Fibroblast of lung (primary cell): ENCODE results near the gene IQGAP2. TPM values are rescaled to one million over a fixed set of nuclear protein-coding genes. Genes with fewer than 3 reads are reported as not detected.

ENCODE experiments used
- DNase-seq, 2 donors: peaks; one replicate each; pipeline versions ENCODE4 v3.0.0 to v3.0.0-alpha.2; 2010; ENCODE audit warnings: low read depth in 2 of 2
- H2AFZ ChIP-seq: 2 replicates; pipeline ENCODE4 v1.5.1; 2012; ENCODE audit warnings: low read length, control low read depth, inconsistent platforms
- H3K27ac ChIP-seq: 2 replicates; pipeline ENCODE4 v1.5.1; 2011; ENCODE audit warnings: low read length, control low read depth; ENCODE audit not compliant: insufficient read depth
- H3K27me3 ChIP-seq: 2 replicates; pipeline ENCODE4 v1.5.1; 2011; ENCODE audit warnings: mild to moderate bottlenecking, low read length; ENCODE audit not compliant: control insufficient read depth, insufficient read depth
- H3K36me3 ChIP-seq: 2 replicates; pipeline ENCODE4 v1.5.1; 2011; ENCODE audit warnings: low read length; ENCODE audit not compliant: control insufficient read depth, insufficient read depth
- H3K4me1 ChIP-seq: 2 replicates; pipeline ENCODE4 v1.5.1; 2011; ENCODE audit warnings: low read length; ENCODE audit not compliant: control insufficient read depth, insufficient read depth; ENCODE audit errors: extremely low read depth
- H3K4me2 ChIP-seq: 2 replicates; pipeline ENCODE4 v1.5.1; 2011; ENCODE audit warnings: low read length, control low read depth; ENCODE audit not compliant: insufficient read depth; ENCODE audit errors: extremely low read depth
- H3K4me3 ChIP-seq, 4 experiments: fragments of 200-600 bp in 1 of 4; sonication (generic) in 1 of 4; replicated peaks in 1 of 4; 2 replicates each; pipeline ENCODE4 v1.5.1; 2011 to 2016; ENCODE audit warnings: low read length in 4 of 4, low read depth in 3 of 4, mild to moderate bottlenecking in 3 of 4, control low read depth in 2 of 4, inconsistent platforms in 1 of 4, mixed read lengths in 1 of 4; ENCODE audit not compliant: insufficient read depth in 1 of 4; ENCODE audit errors: control extremely low read depth in 1 of 4
- H3K79me2 ChIP-seq: 2 replicates; pipeline ENCODE4 v1.5.1; 2012; ENCODE audit warnings: mild to moderate bottlenecking, low read length, inconsistent platforms; ENCODE audit not compliant: control insufficient read depth, insufficient read depth
- H3K9ac ChIP-seq: 2 replicates; pipeline ENCODE4 v1.5.1; 2011; ENCODE audit warnings: mild to moderate bottlenecking, low read length, control low read depth; ENCODE audit not compliant: insufficient read depth
- H3K9me3 ChIP-seq: 2 replicates; pipeline ENCODE4 v1.5.1; 2012; ENCODE audit warnings: low read depth, low read length; ENCODE audit not compliant: control insufficient read depth, insufficient read depth
- H4K20me1 ChIP-seq: 2 replicates; pipeline ENCODE4 v1.5.1; 2011; ENCODE audit warnings: low read length; ENCODE audit not compliant: control insufficient read depth, insufficient read depth; ENCODE audit errors: extremely low read depth
- EZH2 ChIP-seq: IDR thresholded peaks from 2 replicates; pipeline ENCODE4 v1.5.1; 2012; ENCODE audit warnings: low read length, control low read depth, mild to moderate bottlenecking; ENCODE audit errors: missing control alignments
- polyA plus RNA-seq, 2 donors: library from polyadenylated mRNA; depleted of rRNA in 1 of 2; stranded (reverse) in 1 of 2; unstranded in 1 of 2; fragments of >200 nt; gene quantifications; 2 replicates each; pipeline ENCODE4 v1.2.1, GENCODE V29; 2011 to 2012; ENCODE audit warnings: missing spikeins in 1 of 2
- total RNA-seq: library from RNA; depleted of rRNA; stranded (reverse); fragments of >200 nt; gene quantifications from 2 replicates; pipeline ENCODE4 v1.2.1, GENCODE V29; 2014
- TF ChIP-seq, protein P1 (sequence below), 2 donors: IDR thresholded peaks in 1 of 2; conservative IDR thresholded peaks in 1 of 2; 1 replicate in 1 of 2; 2 replicates in 1 of 2; pipeline ENCODE4 v1.5.1; 2011 to 2012; ENCODE audit warnings: low read length in 2 of 2, control low read depth in 1 of 2, inconsistent platforms in 1 of 2, low read depth in 1 of 2, mild to moderate bottlenecking in 1 of 2

IQGAP2 gene
- total and polyA plus RNA-seq, 2 donors (not counting 1 experiment from before 2014, with no cell fraction given) = 5.1 to 7.9 TPM

DNA sequence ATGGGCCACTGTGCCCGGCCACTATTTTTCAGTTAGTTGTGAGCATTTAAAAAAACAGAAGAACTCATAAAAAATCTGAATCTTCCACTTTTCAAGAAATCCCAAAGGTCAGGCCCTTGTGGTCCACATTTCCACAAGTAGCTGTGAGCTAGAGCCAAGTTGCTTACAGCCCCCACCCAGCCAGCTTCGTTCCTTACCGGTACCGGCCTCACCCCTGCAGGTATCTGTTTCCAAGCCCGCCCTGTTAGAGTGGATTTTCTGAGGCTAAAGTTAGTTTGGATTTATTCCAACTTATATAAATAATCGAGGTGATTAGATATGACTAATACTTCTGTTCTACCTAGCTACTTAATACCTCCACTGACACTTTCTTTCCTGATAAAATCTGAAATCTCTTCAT, 139.2 kb downstream of the IQGAP2 start:
- H3K4me2 ChIP-seq = no peak overlapping the region
- no peaks in the 10 kb centered on the region for H3K27me3 ChIP-seq
- no peaks in the 10 kb centered on the region for H3K4me1 ChIP-seq
- no peaks in the 10 kb centered on the region for H3K36me3 ChIP-seq
- no peak overlapping the region for H3K4me3 ChIP-seq
- no peak overlapping the region for H2AFZ ChIP-seq
- no peak overlapping the region for H3K9ac ChIP-seq
- H4K20me1 ChIP-seq = no peaks in the 10 kb centered on the region
- TF ChIP-seq, protein P1, sequence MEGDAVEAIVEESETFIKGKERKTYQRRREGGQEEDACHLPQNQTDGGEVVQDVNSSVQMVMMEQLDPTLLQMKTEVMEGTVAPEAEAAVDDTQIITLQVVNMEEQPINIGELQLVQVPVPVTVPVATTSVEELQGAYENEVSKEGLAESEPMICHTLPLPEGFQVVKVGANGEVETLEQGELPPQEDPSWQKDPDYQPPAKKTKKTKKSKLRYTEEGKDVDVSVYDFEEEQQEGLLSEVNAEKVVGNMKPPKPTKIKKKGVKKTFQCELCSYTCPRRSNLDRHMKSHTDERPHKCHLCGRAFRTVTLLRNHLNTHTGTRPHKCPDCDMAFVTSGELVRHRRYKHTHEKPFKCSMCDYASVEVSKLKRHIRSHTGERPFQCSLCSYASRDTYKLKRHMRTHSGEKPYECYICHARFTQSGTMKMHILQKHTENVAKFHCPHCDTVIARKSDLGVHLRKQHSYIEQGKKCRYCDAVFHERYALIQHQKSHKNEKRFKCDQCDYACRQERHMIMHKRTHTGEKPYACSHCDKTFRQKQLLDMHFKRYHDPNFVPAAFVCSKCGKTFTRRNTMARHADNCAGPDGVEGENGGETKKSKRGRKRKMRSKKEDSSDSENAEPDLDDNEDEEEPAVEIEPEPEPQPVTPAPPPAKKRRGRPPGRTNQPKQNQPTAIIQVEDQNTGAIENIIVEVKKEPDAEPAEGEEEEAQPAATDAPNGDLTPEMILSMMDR (conservative IDR thresholded peaks at IDR 0.05 in 1 of 2, IDR thresholded peaks at IDR 0.05 in 1 of 2; ENCODE audit: low read depth in 1 of 2, low read length in 2 of 2) = no peak
- TF ChIP-seq EZH2 = no peak
- no peak for DNase-seq
- no peaks in the 10 kb centered on the region for H3K9me3 ChIP-seq
- no peak overlapping the region for H3K27ac ChIP-seq
- H3K79me2 ChIP-seq = no peaks in the 10 kb centered on the region

GRCh38 chr5:76542887-76543690, 140.0 kb downstream of the IQGAP2 start:
- no peaks in the 10 kb centered on the region for H3K79me2 ChIP-seq
- H3K36me3 ChIP-seq = no peaks in the 10 kb centered on the region
- H3K27ac ChIP-seq = no peak overlapping the region
- no peak overlapping the region for H3K4me3 ChIP-seq
- no peaks in the 10 kb centered on the region for H4K20me1 ChIP-seq
- H3K9ac ChIP-seq = no peak overlapping the region
- DNase-seq = peak in 1 of 2 donors; percentile 40
- TF ChIP-seq, protein P1 (conservative IDR thresholded peaks at IDR 0.05 in 1 of 2, IDR thresholded peaks at IDR 0.05 in 1 of 2; ENCODE audit: low read depth in 1 of 2, low read length in 2 of 2) = no peak
- TF ChIP-seq EZH2 = no peak
- H2AFZ ChIP-seq = no peak overlapping the region
- no peak overlapping the region for H3K4me2 ChIP-seq
- H3K9me3 ChIP-seq = no peaks in the 10 kb centered on the region
- H3K27me3 ChIP-seq = no peaks in the 10 kb centered on the region
- no peaks in the 10 kb centered on the region for H3K4me1 ChIP-seq

DNA sequence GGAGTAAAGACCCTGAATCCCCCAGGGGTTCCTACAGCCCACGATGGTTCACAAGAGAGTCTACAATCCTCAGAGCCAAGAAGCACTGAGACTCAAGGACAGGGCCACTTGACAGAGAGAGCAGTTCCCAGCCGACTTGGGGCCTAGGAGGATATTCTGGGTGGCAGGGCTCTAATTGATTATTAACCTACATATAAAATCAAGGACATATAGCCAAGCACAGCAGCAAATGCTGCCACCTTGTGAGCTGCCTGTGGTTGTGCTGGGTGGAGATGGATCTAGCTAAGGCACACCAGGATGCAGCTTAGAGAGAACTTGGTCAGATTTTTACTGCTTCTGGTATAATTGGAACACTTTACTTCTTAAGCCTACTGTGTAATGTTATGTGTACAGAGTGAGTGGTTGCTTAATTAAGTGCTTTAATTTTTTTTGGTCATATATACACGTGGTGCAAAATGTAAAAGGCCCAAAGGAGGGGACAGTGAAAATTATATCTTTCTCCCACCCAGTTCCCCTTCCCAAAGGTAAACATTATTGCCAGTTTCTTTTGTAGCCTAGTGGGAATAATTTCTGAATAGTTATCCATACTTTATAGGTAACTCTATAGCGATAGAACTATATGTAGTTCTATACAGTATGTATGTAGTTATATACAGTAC, 141.3 kb downstream of the IQGAP2 start:
- TF ChIP-seq, protein P1 (conservative IDR thresholded peaks at IDR 0.05 in 1 of 2, IDR thresholded peaks at IDR 0.05 in 1 of 2; ENCODE audit: low read depth in 1 of 2, low read length in 2 of 2) = peak; percentile 8 to 46
- no peak for TF ChIP-seq EZH2
- H3K4me1 ChIP-seq = no peaks in the 10 kb centered on the region
- no peak overlapping the region for H3K27ac ChIP-seq
- no peaks in the 10 kb centered on the region for H3K36me3 ChIP-seq
- H3K27me3 ChIP-seq = no peaks in the 10 kb centered on the region
- no peak overlapping the region for H3K4me3 ChIP-seq
- H3K9ac ChIP-seq = no peak overlapping the region
- H3K9me3 ChIP-seq = no peaks in the 10 kb centered on the region
- H3K79me2 ChIP-seq = no peaks in the 10 kb centered on the region
- no peak overlapping the region for H2AFZ ChIP-seq
- no peak overlapping the region for H3K4me2 ChIP-seq
- peak; percentile 12 to 43 for DNase-seq
- no peaks in the 10 kb centered on the region for H4K20me1 ChIP-seq
